GM23338 (cell line): ENCODE measurements around the gene RIPPLY1. TPM values are rescaled to one million over a fixed set of nuclear protein-coding genes. Genes with fewer than 3 reads are reported as not detected.

Source experiments
- ATAC-seq: fragments of 200-7000 bp; cut with Tn5 transposase; 3 replicates; pipeline ENCODE4 v1.9.1; 2020
- DNase-seq: peaks from one replicate; pipeline ENCODE4 v3.0.0-alpha.2; 2015; ENCODE audit warnings: low spot score
- H2AFZ ChIP-seq: fragments of 200-600 bp; sonication (generic); 2 replicates; pipeline ENCODE4 v1.8.0; 2016; ENCODE audit warnings: antibody characterized with exemption, mild to moderate bottlenecking, moderate library complexity
- H3F3A ChIP-seq: fragments of 200-600 bp; sonication (generic); replicated peaks from 2 replicates; pipeline ENCODE4 v1.8.0; 2017; ENCODE audit warnings: antibody characterized with exemption, mixed run types, low read depth
- H3K27ac ChIP-seq: fragments of 200-600 bp; sonication (generic); 2 replicates; pipeline ENCODE4 v1.6.1; 2016; ENCODE audit warnings: low read depth
- H3K27me3 ChIP-seq: fragments of 200-600 bp; sonication (generic); 2 replicates; pipeline ENCODE4 v1.8.0; 2016; ENCODE audit warnings: mild to moderate bottlenecking, mixed run types, moderate library complexity; ENCODE audit not compliant: insufficient read depth
- H3K36me3 ChIP-seq: fragments of 200-600 bp; sonication (generic); 2 replicates; pipeline ENCODE4 v1.8.0; 2016; ENCODE audit warnings: mild to moderate bottlenecking; ENCODE audit not compliant: insufficient read depth
- H3K4me1 ChIP-seq: fragments of 200-600 bp; sonication (generic); 2 replicates; pipeline ENCODE4 v1.8.0; 2016; ENCODE audit warnings: mild to moderate bottlenecking, moderate library complexity; ENCODE audit not compliant: insufficient read depth
- H3K4me2 ChIP-seq: fragments of 200-600 bp; sonication (generic); 2 replicates; pipeline ENCODE4 v1.7.1; 2017; ENCODE audit warnings: mixed run types
- H3K4me3 ChIP-seq: fragments of 200-600 bp; sonication (generic); 2 replicates; pipeline ENCODE4 v1.6.1; 2016; ENCODE audit warnings: mixed run types
- H3K79me2 ChIP-seq: fragments of 200-600 bp; sonication (generic); replicated peaks from 2 replicates; pipeline ENCODE4 v1.8.0; 2017; ENCODE audit warnings: mild to moderate bottlenecking; ENCODE audit not compliant: insufficient read depth
- H3K9me2 ChIP-seq: fragments of 200-600 bp; sonication (generic); 2 replicates; pipeline ENCODE4 v1.8.0; 2017; ENCODE audit not compliant: insufficient read depth
- H4K20me1 ChIP-seq: fragments of 200-600 bp; sonication (generic); replicated peaks from 2 replicates; pipeline ENCODE4 v1.8.0; 2017; ENCODE audit warnings: mild to moderate bottlenecking; ENCODE audit not compliant: insufficient read depth
- H3K27ac Mint-ChIP-seq: 2 replicates; pipeline ENCODE4 v1.8.0; 2020; ENCODE audit warnings: inconsistent platforms, mild to moderate bottlenecking, moderate library complexity, mixed read lengths
- H3K27me3 Mint-ChIP-seq: 3 replicates; pipeline ENCODE4 v1.8.0; 2022; ENCODE audit warnings: low read depth, mild to moderate bottlenecking, moderate library complexity, mixed read lengths, inconsistent platforms; ENCODE audit not compliant: insufficient read depth, poor library complexity
- H3K36me3 Mint-ChIP-seq: 3 replicates; pipeline ENCODE4 v1.8.0; 2021; ENCODE audit warnings: low read depth, mild to moderate bottlenecking, inconsistent platforms, moderate library complexity, mixed read lengths
- H3K4me1 Mint-ChIP-seq: 3 replicates; pipeline ENCODE4 v1.8.0; 2020; ENCODE audit warnings: mild to moderate bottlenecking, inconsistent platforms, mixed read lengths
- H3K4me3 Mint-ChIP-seq: 3 replicates; pipeline ENCODE4 v1.8.0; 2021; ENCODE audit warnings: moderate library complexity, mild to moderate bottlenecking, inconsistent platforms, mixed read lengths
- H3K9me3 Mint-ChIP-seq: 3 replicates; pipeline ENCODE4 v1.8.0; 2020; ENCODE audit warnings: moderate library complexity, mild to moderate bottlenecking, inconsistent platforms, mixed read lengths
- CREB1 ChIP-seq: fragments of 250-450 bp; sonication (Bioruptor Pico); IDR thresholded peaks from 2 replicates; pipeline ENCODE4 v1.5.0; 2020; ENCODE audit warnings: low read depth, mild to moderate bottlenecking, moderate library complexity
- ETS1 ChIP-seq: IDR thresholded peaks from 2 replicates; pipeline ENCODE4 v1.6.1; 2016; ENCODE audit warnings: antibody characterized with exemption
- EZH2 ChIP-seq: fragments of 200-600 bp; sonication (generic); IDR thresholded peaks from one replicate; pipeline ENCODE4 v1.8.0; 2017; ENCODE audit warnings: antibody characterized with exemption, mild to moderate bottlenecking, low read depth; ENCODE audit not compliant: unreplicated experiment
- JUNB ChIP-seq: IDR thresholded peaks from one replicate; pipeline ENCODE4 v1.6.1; 2016; ENCODE audit warnings: antibody characterized with exemption; ENCODE audit not compliant: unreplicated experiment
- NANOG ChIP-seq: IDR thresholded peaks from 2 replicates; pipeline ENCODE4 v1.6.1; 2016; ENCODE audit warnings: antibody characterized with exemption, borderline replicate concordance
- POLR2AphosphoS5 ChIP-seq: IDR thresholded peaks from 2 replicates; pipeline ENCODE4 v1.6.1; 2016; ENCODE audit warnings: antibody characterized with exemption, low read depth
- REST ChIP-seq: IDR thresholded peaks from one replicate; pipeline ENCODE4 v1.6.1; 2018; ENCODE audit warnings: antibody characterized with exemption; ENCODE audit not compliant: unreplicated experiment
- STAT1 ChIP-seq: IDR thresholded peaks from one replicate; pipeline ENCODE4 v1.6.1; 2016; ENCODE audit warnings: antibody characterized with exemption; ENCODE audit not compliant: unreplicated experiment
- ZNF331 ChIP-seq: fragments of 250-450 bp; sonication (Bioruptor Pico); IDR thresholded peaks from 2 replicates; pipeline ENCODE4 v1.5.0; 2020; ENCODE audit warnings: low read depth, mild to moderate bottlenecking, moderate library complexity
- ZNF462 ChIP-seq: fragments of 250-450 bp; sonication (Bioruptor Pico); IDR thresholded peaks from 2 replicates; pipeline ENCODE4 v1.5.0; 2020; ENCODE audit warnings: mild to moderate bottlenecking, moderate library complexity
- polyA plus RNA-seq: library from polyadenylated mRNA; unstranded; fragments of >200 nt; fragmentation: Nextera tagmentation; extraction: Ambion mirVana; gene quantifications from 2 replicates; pipeline ENCODE4 v1.2.1, GENCODE V29; 2016
- total RNA-seq: library from RNA; depleted of rRNA; stranded (reverse); fragments of >200 nt; shearing (Covaris generic); gene quantifications from 2 replicates; pipeline ENCODE4 v1.2.3, GENCODE V29; 2014

Gene RIPPLY1
- total and polyA plus RNA-seq, 2 experiments from 2014 or later, result not detected

GRCh38 chrX:106917830-106918500 lies 14.8 kb upstream of the RIPPLY1 start:
- no peak for ATAC-seq
- Mint-ChIP-seq H3K27ac (no peak overlapping the region), H3K4me1 (peaks cover 8% of the 10 kb centered on the region), H3K36me3 (no peaks in the 10 kb centered on the region), H3K27me3 (peaks cover 5% of the 10 kb centered on the region), H3K9me3 (no peaks in the 10 kb centered on the region), H3K4me3 (no peak overlapping the region)
- Histone ChIP-seq H3K36me3 (no peaks in the 10 kb centered on the region), H4K20me1 (no peaks in the 10 kb centered on the region), H2AFZ (no peak overlapping the region), H3K4me2 (no peak overlapping the region), H3K79me2 (no peaks in the 10 kb centered on the region), H3K4me1 (no peaks in the 10 kb centered on the region), H3K27ac (no peak overlapping the region), H3F3A (no peaks in the 10 kb centered on the region), H3K27me3 (no peaks in the 10 kb centered on the region), H3K9me2 (no peaks in the 10 kb centered on the region), H3K4me3 (no peak overlapping the region)
- TF ChIP-seq STAT1 (no peak), POLR2AphosphoS5 (no peak), ZNF331 (CRISPR knock-in tag) (no peak), CREB1 (CRISPR knock-in tag) (no peak), ZNF462 (CRISPR knock-in tag) (no peak), ETS1 (no peak), JUNB (no peak), REST (no peak), NANOG (no peak), EZH2 (no peak)
- DNase-seq, result no peak
